Esophagus muscularis mucosa (tissue), 4 donors: Measurements from ENCODE around the gene INHBA. TPM values are rescaled to one million over a fixed set of nuclear protein-coding genes. Genes with fewer than 3 reads are reported as not detected.

Source experiments
- DNase-seq: peaks from one replicate; pipeline ENCODE4 v3.0.0-alpha.2; 2017; ENCODE audit errors: extremely low spot score
- H3K27ac ChIP-seq, 4 donors: fragments of 200-600 bp; sonication (generic); replicated peaks in 1 of 4; 1 replicate in 3 of 4; 2 replicates in 1 of 4; pipeline ENCODE4 v1.5.1; 2016 to 2019; ENCODE audit warnings: mild to moderate bottlenecking in 1 of 4
- H3K27me3 ChIP-seq, 4 donors: fragments of 200-600 bp; sonication (generic); one replicate each; pipeline versions ENCODE4 v1.5.1 to v1.6.0; 2016 to 2019
- H3K36me3 ChIP-seq, 4 donors: fragments of 200-600 bp; sonication (generic); one replicate each; pipeline ENCODE4 v1.5.1; 2016 to 2019
- H3K4me1 ChIP-seq, 4 donors: fragments of 200-600 bp; sonication (generic); one replicate each; pipeline ENCODE4 v1.5.1; 2016 to 2019
- H3K4me3 ChIP-seq, 4 donors: fragments of 200-600 bp; sonication (generic); 1 replicate in 2 of 4; 2 replicates in 2 of 4; pipeline ENCODE4 v1.5.1; 2016 to 2019; ENCODE audit warnings: mild to moderate bottlenecking in 4 of 4, moderate library complexity in 1 of 4
- H3K9me3 ChIP-seq, 4 donors: fragments of 200-600 bp; sonication (generic); 1 replicate in 3 of 4; 2 replicates in 1 of 4; pipeline ENCODE4 v1.5.1; 2016 to 2019
- EP300 ChIP-seq: sonication (generic); formaldehyde crosslinking; IDR thresholded peaks from one replicate; pipeline ENCODE4 v1.6.1; 2017; ENCODE audit warnings: antibody characterized with exemption
- POLR2A ChIP-seq: fragments of 450-650 bp; IDR thresholded peaks from one replicate; pipeline ENCODE4 v1.6.1; 2017; ENCODE audit warnings: antibody characterized with exemption, moderate library complexity, mild to moderate bottlenecking, low read depth
- POLR2AphosphoS5 ChIP-seq, 2 donors: sonication (generic); formaldehyde crosslinking; IDR thresholded peaks; one replicate each; pipeline ENCODE4 v1.6.1; 2017; ENCODE audit warnings: antibody characterized with exemption in 2 of 2
- WGBS: methylation state at CpG from one replicate; pipeline ENCODE4 v1.1.5; 2018; 5-methylcytosine and 5-hydroxymethylcytosine counted together
- intact Hi-C: fragments of 100-400 bp; cut with DNase I; formaldehyde crosslinking; loops from one replicate; pipeline ENCODE4 v1.15.1; 2023
- total RNA-seq, 4 donors: library from RNA; depleted of rRNA; stranded (reverse); fragments of >200 nt; gene quantifications; one replicate each; pipeline versions ENCODE4 v1.1.0 to v1.2.1, GENCODE V29; 2016
- TF ChIP-seq, protein P1 (sequence below), 3 experiments: fragments of 200-600 bp in 2 of 3; fragments of 450-650 bp in 1 of 3; sonication (generic) in 2 of 3; IDR thresholded peaks; one replicate each; pipeline ENCODE4 v1.5.1; 2017 to 2019; ENCODE audit warnings: antibody characterized with exemption in 3 of 3, mild to moderate bottlenecking in 2 of 3, moderate library complexity in 1 of 3

INHBA gene
- total RNA-seq, 4 donors from 2014 or later: 19.2 to 38.6 (median 32.9) TPM

- H3K27me3 ChIP-seq: no peaks in the 10 kb centered on the region
- no peak overlapping the region for H3K4me3 ChIP-seq
- intact Hi-C loops: no loop called here
- no peak for TF ChIP-seq POLR2A
- no peaks in the 10 kb centered on the region for H3K36me3 ChIP-seq
- H3K9me3 ChIP-seq: peaks cover 0 to 13% (median 10%) of the 10 kb centered on the region in 4 donors
- H3K4me1 ChIP-seq: no peaks in the 10 kb centered on the region
- DNase-seq: no peak
- H3K27ac ChIP-seq: no peak overlapping the region
Observed at GRCh38 chr7:41745451-41745850, 42.6 kb upstream of the INHBA start.

- Histone ChIP-seq H3K36me3 (no peaks in the 10 kb centered on the region), H3K27me3 (no peaks in the 10 kb centered on the region), H3K4me3 (no peak overlapping the region), H3K9me3 (peaks cover 0 to 13% (median 10%) of the 10 kb centered on the region in 4 donors), H3K4me1 (no peaks in the 10 kb centered on the region), H3K27ac (no peak overlapping the region)
- WGBS: 89% methylated on average over 4 of the region's 4 CpGs
- DNase-seq: no peak
- no peak for TF ChIP-seq POLR2A
- TF ChIP-seq, protein P1, sequence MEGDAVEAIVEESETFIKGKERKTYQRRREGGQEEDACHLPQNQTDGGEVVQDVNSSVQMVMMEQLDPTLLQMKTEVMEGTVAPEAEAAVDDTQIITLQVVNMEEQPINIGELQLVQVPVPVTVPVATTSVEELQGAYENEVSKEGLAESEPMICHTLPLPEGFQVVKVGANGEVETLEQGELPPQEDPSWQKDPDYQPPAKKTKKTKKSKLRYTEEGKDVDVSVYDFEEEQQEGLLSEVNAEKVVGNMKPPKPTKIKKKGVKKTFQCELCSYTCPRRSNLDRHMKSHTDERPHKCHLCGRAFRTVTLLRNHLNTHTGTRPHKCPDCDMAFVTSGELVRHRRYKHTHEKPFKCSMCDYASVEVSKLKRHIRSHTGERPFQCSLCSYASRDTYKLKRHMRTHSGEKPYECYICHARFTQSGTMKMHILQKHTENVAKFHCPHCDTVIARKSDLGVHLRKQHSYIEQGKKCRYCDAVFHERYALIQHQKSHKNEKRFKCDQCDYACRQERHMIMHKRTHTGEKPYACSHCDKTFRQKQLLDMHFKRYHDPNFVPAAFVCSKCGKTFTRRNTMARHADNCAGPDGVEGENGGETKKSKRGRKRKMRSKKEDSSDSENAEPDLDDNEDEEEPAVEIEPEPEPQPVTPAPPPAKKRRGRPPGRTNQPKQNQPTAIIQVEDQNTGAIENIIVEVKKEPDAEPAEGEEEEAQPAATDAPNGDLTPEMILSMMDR (IDR thresholded peaks at IDR 0.05): no peak
- no peak for TF ChIP-seq POLR2AphosphoS5 (IDR thresholded peaks at IDR 0.05)
- no peak for TF ChIP-seq EP300
- intact Hi-C loops: no loop called here
Observed at GRCh38 chr7:41744161-41744560, 41.3 kb upstream of the INHBA start.

DNA sequence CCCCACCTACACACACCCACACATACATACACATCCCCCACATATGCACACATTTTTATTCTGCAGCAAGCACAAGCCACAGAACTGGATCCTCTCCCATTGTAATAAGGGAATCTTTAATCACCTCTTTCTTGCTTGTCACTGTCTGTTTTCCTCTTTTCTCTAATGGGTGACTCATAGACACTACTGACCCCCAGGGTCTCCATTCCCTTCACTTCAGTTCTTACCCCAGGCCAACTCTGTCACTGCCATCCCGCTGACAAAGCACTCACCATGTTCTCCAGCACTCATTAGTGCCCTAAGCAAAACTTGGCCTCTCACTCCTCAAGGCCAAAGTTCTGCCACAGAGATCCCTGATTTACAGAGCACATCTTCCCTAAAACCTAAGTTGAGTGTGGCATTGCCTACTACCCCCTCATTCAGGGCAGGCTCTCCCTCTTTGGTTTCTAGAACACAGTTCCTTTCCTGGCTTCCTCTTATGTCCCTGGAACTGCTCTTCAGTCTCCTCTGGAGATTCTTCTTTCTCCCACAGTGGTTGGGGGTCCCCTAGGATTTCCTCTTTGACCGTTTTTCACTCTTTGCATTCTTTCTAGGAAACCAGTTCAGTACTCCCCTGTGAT, 39.6 kb upstream of the INHBA start:
- Histone ChIP-seq H3K36me3 (no peaks in the 10 kb centered on the region), H3K4me1 (no peaks in the 10 kb centered on the region), H3K4me3 (no peak overlapping the region), H3K27me3 (no peaks in the 10 kb centered on the region), H3K9me3 (peaks cover 0 to 13% (median 10%) of the 10 kb centered on the region in 4 donors), H3K27ac (no peak overlapping the region)
- WGBS: 79% methylated on average over 2 of the region's 2 CpGs
- TF ChIP-seq POLR2AphosphoS5 (IDR thresholded peaks at IDR 0.05) (no peak), POLR2A (no peak), EP300 (no peak)
- intact Hi-C loops: no loop called here
- no peak for DNase-seq

- H3K9me3 ChIP-seq: peaks cover 0 to 13% (median 10%) of the 10 kb centered on the region in 4 donors
- WGBS: 90% methylated on average over 3 of the region's 3 CpGs
- intact Hi-C loops: no loop called here
Observed at GRCh38 chr7:41738806-41739205, 35.9 kb upstream of the INHBA start.

DNA sequence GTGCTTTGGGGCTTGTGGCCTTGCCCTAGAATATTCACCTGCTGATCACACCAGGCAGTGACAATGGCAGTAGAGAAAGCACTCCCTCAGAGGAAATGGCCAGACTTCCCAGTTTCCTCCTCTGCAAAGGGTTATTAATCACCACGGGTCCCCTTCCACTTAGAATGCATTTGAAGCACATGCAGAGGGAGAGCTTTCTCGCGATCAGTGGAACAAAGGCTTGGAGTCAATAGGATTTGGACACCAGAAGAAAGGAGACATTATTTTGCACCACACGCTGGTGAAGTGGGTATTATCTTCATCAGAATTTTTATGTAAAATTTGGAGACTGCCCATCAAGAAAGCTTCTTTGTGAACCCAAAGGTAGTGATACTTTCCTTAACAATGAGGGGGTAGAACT, 35.4 kb upstream of the INHBA start:
- Histone ChIP-seq H3K27ac (no peak overlapping the region), H3K36me3 (no peaks in the 10 kb centered on the region), H3K27me3 (no peaks in the 10 kb centered on the region), H3K4me3 (no peak overlapping the region), H3K9me3 (peaks cover 0 to 13% (median 10%) of the 10 kb centered on the region in 4 donors), H3K4me1 (no peaks in the 10 kb centered on the region)
- no peak for TF ChIP-seq POLR2A
- TF ChIP-seq EP300: no peak
- no peak for TF ChIP-seq POLR2AphosphoS5 (IDR thresholded peaks at IDR 0.05)
- TF ChIP-seq, protein P1 (IDR thresholded peaks at IDR 0.05): no peak
- no peak for DNase-seq
- intact Hi-C loops: no loop called here
- WGBS: 82% methylated on average over 4 of the region's 4 CpGs

More at GRCh38 chr7:41738806-41739205, 35.9 kb upstream of the INHBA start:
- H3K36me3 ChIP-seq: no peaks in the 10 kb centered on the region
- TF ChIP-seq EP300: no peak
- TF ChIP-seq, protein P1 (IDR thresholded peaks at IDR 0.05): no peak
- no peak for DNase-seq
- H3K4me1 ChIP-seq: no peaks in the 10 kb centered on the region
- no peak overlapping the region for H3K27ac ChIP-seq
- no peaks in the 10 kb centered on the region for H3K27me3 ChIP-seq
- no peak overlapping the region for H3K4me3 ChIP-seq

GRCh38 chr7:41735206-41735605, 32.3 kb upstream of the INHBA start:
- 83% methylated on average over 3 of the region's 3 CpGs for WGBS
- DNase-seq: no peak
- Histone ChIP-seq H3K27ac (no peak overlapping the region), H3K4me1 (peaks cover 0 to 20% (median 9%) of the 10 kb centered on the region in 4 donors), H3K36me3 (no peaks in the 10 kb centered on the region), H3K27me3 (no peaks in the 10 kb centered on the region), H3K9me3 (no peaks in the 10 kb centered on the region), H3K4me3 (no peak overlapping the region)
- intact Hi-C loops: no loop called here
- TF ChIP-seq POLR2A: no peak
- TF ChIP-seq EP300: no peak
- TF ChIP-seq POLR2AphosphoS5 (IDR thresholded peaks at IDR 0.05): no peak
- TF ChIP-seq, protein P1 (IDR thresholded peaks at IDR 0.05): no peak
